ENCODE data around the gene PSMA5.

DNA sequence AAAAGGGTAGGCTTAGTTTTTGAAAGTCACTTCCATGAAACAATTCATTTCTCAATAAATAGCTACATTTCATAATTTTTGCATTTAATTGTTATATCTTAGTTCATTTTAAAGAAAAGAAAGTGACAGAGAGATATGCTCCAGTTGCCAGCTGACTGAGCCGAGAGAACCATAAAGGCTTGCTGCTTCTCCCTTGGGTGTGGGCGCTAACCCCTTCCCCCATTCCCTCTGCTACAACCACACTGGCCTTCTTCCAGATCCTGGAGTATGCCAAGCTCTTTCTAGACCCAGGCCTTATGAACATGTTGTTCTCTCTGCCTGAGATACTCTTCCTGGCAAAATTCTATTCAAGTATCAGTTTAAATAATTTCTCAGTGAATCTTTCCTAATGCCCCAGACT is 40.8 kb downstream of the PSMA5 start:
- no peak for TF ChIP-seq CTCF (IDR thresholded peaks at IDR 0.05; ENCODE audit: poor library complexity, severe bottlenecking)
- TF ChIP-seq TAF1 (IDR thresholded peaks at IDR 0.05; ENCODE audit: low read depth), result no peak
- no peak for TF ChIP-seq REST (IDR thresholded peaks at IDR 0.05; ENCODE audit: borderline replicate concordance)
- TF ChIP-seq POLR2AphosphoS5 (IDR thresholded peaks at IDR 0.05), result no peak
- TF ChIP-seq EZH2 (IDR thresholded peaks at IDR 0.05; ENCODE audit: borderline replicate concordance, insufficient read depth, low read length, poor library complexity, severe bottlenecking), result no peak
- no peak for TF ChIP-seq EP300 (conservative IDR thresholded peaks at IDR 0.05; ENCODE audit: poor library complexity, severe bottlenecking)
- TF ChIP-seq SMC3 (conservative IDR thresholded peaks at IDR 0.05; ENCODE audit: poor library complexity), result no peak
- TF ChIP-seq MXI1 (conservative IDR thresholded peaks at IDR 0.05; ENCODE audit: poor library complexity, severe bottlenecking), result no peak
- TF ChIP-seq RAD21 (conservative IDR thresholded peaks at IDR 0.05), result no peak

All from neural cell (in vitro differentiated cells).